Endothelial cell of umbilical vein (primary cell): ENCODE results near the gene DNAI1. TPM values are rescaled to one million over a fixed set of nuclear protein-coding genes. Genes with fewer than 3 reads are reported as not detected.

Experiments used
- BruUV-seq: library from RNA; stranded (reverse); fragments of 400-500 nt; replicated peaks from 2 replicates; lab custom pipeline; 2021; lab: Mats Ljungman, UMichigan
- CTCF ChIA-PET: fragments of 300-600, 350-600 bp; sonication (Branson Sonifier 250); formaldehyde crosslinking; loops from one replicate; lab custom pipeline; 2021; ENCODE audit warnings: antibody characterized with exemption, inconsistent platforms; lab: Charles Lee
- POLR2A ChIA-PET: fragments of 300-600, 350-600 bp; sonication (Branson Sonifier 250); formaldehyde crosslinking; loops from one replicate; lab custom pipeline; 2021; ENCODE audit warnings: antibody characterized with exemption, inconsistent platforms; lab: Charles Lee
- DNase-seq: peaks from one replicate; pipeline ENCODE4 v3.0.0-alpha.2; 2011; ENCODE audit warnings: low read depth, low spot score
- FAIRE-seq: peaks from 2 replicates; lab custom pipeline; 2011; peaks lifted over from hg19 to GRCh38; lab: Jason Lieb, UNC
- H2AFZ ChIP-seq: 2 replicates; pipeline ENCODE4 v1.6.0; 2012; ENCODE audit warnings: low read depth, low read length, control low read depth, inconsistent platforms
- H3K27ac ChIP-seq: 2 replicates; pipeline ENCODE4 v1.5.1; 2011; ENCODE audit warnings: low read depth, mild to moderate bottlenecking, control low read depth, low read length, moderate library complexity; ENCODE audit not compliant: insufficient read depth
- H3K27me3 ChIP-seq, 2 experiments: 2 replicates each; pipeline versions ENCODE4 v1.6.0 to v1.6.1; 2011; ENCODE audit warnings: low read length in 2 of 2, mixed read lengths in 1 of 2; ENCODE audit not compliant: control insufficient read depth in 2 of 2, insufficient read depth in 2 of 2
- H3K36me3 ChIP-seq, 2 experiments: 2 replicates in 1 of 2; 3 replicates in 1 of 2; pipeline ENCODE4 v1.5.1; 2011; ENCODE audit warnings: low read length in 2 of 2, mild to moderate bottlenecking in 1 of 2, moderate library complexity in 1 of 2; ENCODE audit not compliant: control insufficient read depth in 2 of 2, insufficient read depth in 2 of 2; ENCODE audit errors: extremely low read depth in 1 of 2
- H3K4me1 ChIP-seq: 3 replicates; pipeline ENCODE4 v1.5.1; 2011; ENCODE audit warnings: mild to moderate bottlenecking, low read length; ENCODE audit not compliant: control insufficient read depth, insufficient read depth; ENCODE audit errors: extremely low read depth
- H3K4me2 ChIP-seq: 2 replicates; pipeline ENCODE4 v1.6.1; 2011; ENCODE audit warnings: low read length, control low read depth, mixed read lengths; ENCODE audit not compliant: insufficient read depth
- H3K4me3 ChIP-seq, 3 experiments: fragments of 200-600 bp in 1 of 3; sonication (generic), shearing (Covaris generic) in 1 of 3; replicated peaks in 1 of 3; 2 replicates each; pipeline ENCODE4 v1.5.1; 2011 to 2016; ENCODE audit warnings: control low read depth in 3 of 3, low read length in 3 of 3, mild to moderate bottlenecking in 2 of 3, inconsistent platforms in 1 of 3, low read depth in 1 of 3, moderate library complexity in 1 of 3; ENCODE audit not compliant: insufficient read depth in 1 of 3
- H3K79me2 ChIP-seq: 2 replicates; pipeline ENCODE4 v1.6.0; 2012; ENCODE audit warnings: low read length, inconsistent platforms; ENCODE audit not compliant: control insufficient read depth, insufficient read depth
- H3K9ac ChIP-seq: replicated peaks from 2 replicates; pipeline ENCODE3; 2011; ENCODE audit warnings: low read length, control low read depth; ENCODE audit not compliant: insufficient read depth; ENCODE audit errors: extremely low read depth
- H3K9me1 ChIP-seq: replicated peaks from 3 replicates; pipeline ENCODE4 v1.6.0; 2011; ENCODE audit warnings: mild to moderate bottlenecking, low read length; ENCODE audit not compliant: control insufficient read depth, insufficient read depth; ENCODE audit errors: extremely low read depth
- H3K9me3 ChIP-seq: replicated peaks from 2 replicates; pipeline ENCODE4 v1.5.1; 2012; ENCODE audit warnings: low read length, inconsistent platforms; ENCODE audit not compliant: control insufficient read depth, insufficient read depth
- H4K20me1 ChIP-seq: replicated peaks from 2 replicates; pipeline ENCODE3; 2011; ENCODE audit warnings: mild to moderate bottlenecking, low read length; ENCODE audit not compliant: control insufficient read depth, insufficient read depth; ENCODE audit errors: extremely low read depth
- EZH2 ChIP-seq: IDR thresholded peaks from 2 replicates; pipeline ENCODE4 v1.6.1; 2012; ENCODE audit warnings: borderline replicate concordance, low read depth, mild to moderate bottlenecking, moderate library complexity, low read length, inconsistent platforms; ENCODE audit not compliant: severe bottlenecking
- FOS ChIP-seq: IDR thresholded peaks from 2 replicates; pipeline ENCODE4 v1.6.1; 2011; ENCODE audit warnings: mild to moderate bottlenecking, low read length, moderate library complexity, borderline replicate concordance; ENCODE audit not compliant: insufficient read depth
- GATA2 ChIP-seq: IDR thresholded peaks from 2 replicates; pipeline ENCODE4 v1.7.0; 2011; ENCODE audit warnings: low read depth, mild to moderate bottlenecking, moderate library complexity, mixed read lengths, low read length; ENCODE audit not compliant: insufficient read length, insufficient read depth
- JUN ChIP-seq: IDR thresholded peaks from 2 replicates; pipeline ENCODE4 v1.6.1; 2011; ENCODE audit warnings: borderline replicate concordance, low read depth; ENCODE audit not compliant: insufficient read length, insufficient read depth
- MYC ChIP-seq: IDR thresholded peaks from one replicate; pipeline ENCODE4 v1.6.1; 2011; ENCODE audit warnings: mild to moderate bottlenecking, low read depth, low read length
- POLR2A ChIP-seq: IDR thresholded peaks from 2 replicates; pipeline ENCODE4 v1.6.1; 2012; ENCODE audit warnings: low read depth, mild to moderate bottlenecking, control low read depth, low read length
- POLR2AphosphoS5 ChIP-seq: IDR thresholded peaks from 2 replicates; pipeline ENCODE4 v1.6.1; 2012; ENCODE audit warnings: low read depth, mild to moderate bottlenecking, control low read depth, low read length, moderate library complexity; ENCODE audit not compliant: insufficient read depth
- dilution Hi-C: fragments of 300-500 bp; cut with MboI; formaldehyde crosslinking; loops from one replicate; pipeline ENCODE4 v1.15.0; 2019; ENCODE audit warnings: low sequenced_read_pairs; ENCODE audit not compliant: extremely low pct_ligation_motif_present
- intact Hi-C: fragments of 100-400 bp; cut with micrococcal nuclease; formaldehyde crosslinking; loops from one replicate; pipeline ENCODE4 v1.10.0; 2022
- polyA plus RNA-seq, 4 experiments: library from polyadenylated mRNA; depleted of rRNA in 3 of 4; stranded (reverse) in 3 of 4; unstranded in 1 of 4; fragments of >200 nt; gene quantifications; 2 replicates each; pipeline versions ENCODE4 v1.2.1 to v1.2.3, GENCODE V29; 2011 to 2012; ENCODE audit warnings: missing spikeins in 1 of 4
- total RNA-seq: library from RNA; stranded (reverse); gene quantifications from 2 replicates; pipeline ENCODE4 v1.2.3, GENCODE V29; 2021
- TF ChIP-seq, protein P1 (sequence below), 2 donors: IDR thresholded peaks; 1 replicate in 1 of 2; 2 replicates in 1 of 2; pipeline ENCODE4 v1.5.1; 2011; ENCODE audit warnings: low read length in 2 of 2, mild to moderate bottlenecking in 2 of 2, moderate library complexity in 2 of 2, control low read depth in 1 of 2, inconsistent platforms in 1 of 2, low read depth in 1 of 2; ENCODE audit not compliant: insufficient read depth in 1 of 2; ENCODE audit errors: extremely low read depth in 1 of 2
- TF ChIP-seq, protein P2 (sequence below): IDR thresholded peaks from 2 replicates; pipeline ENCODE4 v1.6.1; 2011; ENCODE audit not compliant: insufficient read depth, insufficient read length

Gene DNAI1
- total and polyA plus RNA-seq, 2 donors (not counting 3 experiments of a cell fraction or from before 2014, with no cell fraction given), result not detected

DNA sequence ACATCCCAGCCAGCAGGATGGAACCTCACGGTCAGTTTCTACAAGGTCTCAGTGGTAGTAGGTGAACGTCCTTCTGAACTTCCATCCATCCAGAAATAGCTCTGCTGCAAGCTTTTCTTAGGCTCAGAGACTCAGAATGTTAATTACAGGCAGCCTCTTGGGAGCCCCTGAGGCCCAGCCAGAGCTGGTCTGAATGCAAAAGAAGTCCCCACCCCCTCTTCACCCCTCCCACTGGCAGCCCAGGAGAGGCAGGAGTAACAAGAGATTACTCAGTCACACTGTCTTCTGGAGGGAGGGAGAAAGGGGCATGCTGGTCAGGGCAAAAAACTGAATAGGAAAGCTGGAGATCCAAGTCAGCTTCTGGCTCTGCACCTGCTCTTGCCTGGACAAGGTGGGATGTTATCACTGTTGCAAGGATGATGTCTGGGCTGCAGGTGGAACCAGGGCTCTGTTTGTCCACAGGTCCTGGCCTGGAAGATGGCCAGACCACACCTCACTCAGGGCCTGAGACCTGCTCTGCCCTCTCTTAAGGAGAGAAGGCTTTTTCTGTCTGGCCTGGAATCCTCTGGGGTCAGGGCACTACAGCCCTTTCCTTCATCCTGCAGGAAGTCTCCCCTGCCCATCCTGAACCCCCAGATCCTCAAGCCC, 55.1 kb downstream of the DNAI1 start:
- Histone ChIP-seq H4K20me1 (no peaks in the 10 kb centered on the region), H3K9ac (no peak overlapping the region), H3K27me3 (peaks cover 2 to 7% of the 10 kb centered on the region in 2 experiments), H3K79me2 (no peaks in the 10 kb centered on the region), H3K4me3 (no peak overlapping the region), H3K4me1 (no peaks in the 10 kb centered on the region), H3K9me1 (no peaks in the 10 kb centered on the region), H2AFZ (no peak overlapping the region), H3K4me2 (no peak overlapping the region), H3K36me3 (no peaks in the 10 kb centered on the region), H3K27ac (no peak overlapping the region), H3K9me3 (no peaks in the 10 kb centered on the region)
- FAIRE-seq (no peak), DNase-seq (no peak)
- TF ChIP-seq EZH2 (no peak), POLR2A (no peak), GATA2 (no peak), POLR2AphosphoS5 (no peak), JUN (no peak), FOS (no peak), MYC (no peak)
- TF ChIP-seq, protein P1, sequence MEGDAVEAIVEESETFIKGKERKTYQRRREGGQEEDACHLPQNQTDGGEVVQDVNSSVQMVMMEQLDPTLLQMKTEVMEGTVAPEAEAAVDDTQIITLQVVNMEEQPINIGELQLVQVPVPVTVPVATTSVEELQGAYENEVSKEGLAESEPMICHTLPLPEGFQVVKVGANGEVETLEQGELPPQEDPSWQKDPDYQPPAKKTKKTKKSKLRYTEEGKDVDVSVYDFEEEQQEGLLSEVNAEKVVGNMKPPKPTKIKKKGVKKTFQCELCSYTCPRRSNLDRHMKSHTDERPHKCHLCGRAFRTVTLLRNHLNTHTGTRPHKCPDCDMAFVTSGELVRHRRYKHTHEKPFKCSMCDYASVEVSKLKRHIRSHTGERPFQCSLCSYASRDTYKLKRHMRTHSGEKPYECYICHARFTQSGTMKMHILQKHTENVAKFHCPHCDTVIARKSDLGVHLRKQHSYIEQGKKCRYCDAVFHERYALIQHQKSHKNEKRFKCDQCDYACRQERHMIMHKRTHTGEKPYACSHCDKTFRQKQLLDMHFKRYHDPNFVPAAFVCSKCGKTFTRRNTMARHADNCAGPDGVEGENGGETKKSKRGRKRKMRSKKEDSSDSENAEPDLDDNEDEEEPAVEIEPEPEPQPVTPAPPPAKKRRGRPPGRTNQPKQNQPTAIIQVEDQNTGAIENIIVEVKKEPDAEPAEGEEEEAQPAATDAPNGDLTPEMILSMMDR (IDR thresholded peaks at IDR 0.05; ENCODE audit: extremely low read depth in 1 of 2, insufficient read depth in 1 of 2, low read depth in 1 of 2, low read length in 2 of 2), result no peak
- TF ChIP-seq, protein P2, sequence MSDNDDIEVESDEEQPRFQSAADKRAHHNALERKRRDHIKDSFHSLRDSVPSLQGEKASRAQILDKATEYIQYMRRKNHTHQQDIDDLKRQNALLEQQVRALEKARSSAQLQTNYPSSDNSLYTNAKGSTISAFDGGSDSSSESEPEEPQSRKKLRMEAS, result no peak
- intact Hi-C loops (no loop called here), dilution Hi-C loops (loop anchor here (25.0 kb wide), 1 partner anchor 101 kb away; no protein-coding TSS in a partner anchor)
- ChIA-PET CTCF (interaction anchor here (0.6 to 6.2 kb wide), 4 partner anchors 12 to 110 kb away, joined by 3 to 21 read pairs (median 6); no protein-coding TSS in a partner anchor), POLR2A (no interaction called here)
- BruUV-seq, result no TSS peak
